Activated naive CD8-positive, alpha-beta T cell treated with anti-CD3 and anti-CD28 coated beads, Interleukin-2, amount 50 U/mL, for 24 hours (primary cell): ENCODE results near the gene ZNF384.
"Not testable (repeated sequence)": the region's sequence is repeated elsewhere in the genome, so short reads cannot be mapped to it uniquely, and the experiment has no call there.

ENCODE experiments used
- ATAC-seq: fragments of 150-1000 bp; cut with Tn5 transposase; one replicate; pipeline ENCODE4 v1.10.0; 2021
- DNase-seq: peaks from one replicate; pipeline ENCODE4 v3.0.0; 2021
- H3K27ac Mint-ChIP-seq: one replicate; pipeline ENCODE4 v1.8.0; 2021; ENCODE audit warnings: mild to moderate bottlenecking, mixed read lengths
- H3K27me3 Mint-ChIP-seq: one replicate; pipeline ENCODE4 v1.8.0; 2021; ENCODE audit warnings: mixed read lengths
- H3K36me3 Mint-ChIP-seq: one replicate; pipeline ENCODE4 v1.8.0; 2021; ENCODE audit warnings: low read depth, mixed read lengths
- H3K4me1 Mint-ChIP-seq: one replicate; pipeline ENCODE4 v1.8.0; 2021; ENCODE audit warnings: mixed read lengths
- H3K4me3 Mint-ChIP-seq: one replicate; pipeline ENCODE4 v1.8.0; 2021; ENCODE audit warnings: mild to moderate bottlenecking, moderate library complexity, mixed read lengths
- H3K9me3 Mint-ChIP-seq: one replicate; pipeline ENCODE4 v1.8.0; 2021; ENCODE audit warnings: mixed read lengths

ZNF384 gene

GRCh38 chr12:6688999-6689882 lies at the start of gene ZNF384:
TSS of gene ZNF384 (minus strand) at chr12:6689375. CDS start at chr12:6679520, 9,855 bp downstream.
- peak; percentile 93 for DNase-seq

DNA sequence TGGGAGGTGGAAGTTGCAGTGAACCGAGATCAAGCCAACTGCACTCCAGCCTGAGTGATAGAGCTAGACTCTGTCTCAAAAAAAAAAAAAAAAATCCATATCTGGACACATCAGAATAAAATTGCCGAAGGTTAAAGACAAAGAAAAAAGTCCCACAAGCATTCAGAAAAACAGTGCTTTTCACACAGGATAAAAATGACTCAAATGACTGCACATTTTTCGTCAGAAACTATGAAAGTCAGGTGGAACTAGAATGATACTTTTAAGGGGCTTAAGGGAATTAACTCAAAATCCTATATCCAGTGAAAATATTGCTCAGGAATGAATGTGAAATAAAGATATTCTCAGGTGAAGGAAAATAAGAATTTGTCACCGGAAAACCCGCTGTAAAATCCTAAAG lies 47.6 kb upstream of the ZNF384 start:
- no peak overlapping the region for H3K4me3 Mint-ChIP-seq
- H3K9me3 Mint-ChIP-seq: no peaks in the 10 kb centered on the region
- H3K36me3 Mint-ChIP-seq: peaks cover 3% of the 10 kb centered on the region
- no peak overlapping the region for H3K27ac Mint-ChIP-seq
- no peak for DNase-seq
- H3K27me3 Mint-ChIP-seq: no peaks in the 10 kb centered on the region
- peaks cover 4% of the 10 kb centered on the region for H3K4me1 Mint-ChIP-seq
- no peak for ATAC-seq

More at GRCh38 chr12:6688999-6689882, at the start of gene ZNF384:
- Mint-ChIP-seq H3K9me3 (no peaks in the 10 kb centered on the region), H3K36me3 (peaks cover 20% of the 10 kb centered on the region), H3K4me1 (peaks cover 63% of the 10 kb centered on the region), H3K4me3 (peak within 1 kb of the TSS; percentile 90), H3K27ac (peak within 1 kb of the TSS; percentile 87), H3K27me3 (no peaks in the 10 kb centered on the region)
- ATAC-seq: peak; percentile 90

GRCh38 chr12:6735448-6736191 lies 46.4 kb upstream of the ZNF384 start:
- ATAC-seq: peak; percentile 76
- Mint-ChIP-seq H3K36me3 (peaks cover 9% of the 10 kb centered on the region), H3K4me3 (no peak overlapping the region), H3K27ac (no peak overlapping the region), H3K27me3 (no peaks in the 10 kb centered on the region), H3K9me3 (no peaks in the 10 kb centered on the region), H3K4me1 (peaks cover 4% of the 10 kb centered on the region)
- DNase-seq: peak; percentile 36

- DNase-seq (no peak), ATAC-seq (no peak)
- peaks cover 4% of the 10 kb centered on the region for H3K4me1 Mint-ChIP-seq
- no peak overlapping the region for H3K27ac Mint-ChIP-seq
- H3K36me3 Mint-ChIP-seq: peaks cover 15% of the 10 kb centered on the region
- H3K27me3 Mint-ChIP-seq: no peaks in the 10 kb centered on the region
- H3K9me3 Mint-ChIP-seq: no peaks in the 10 kb centered on the region
- H3K4me3 Mint-ChIP-seq: no peak overlapping the region
Measured at GRCh38 chr12:6734506-6735387, 45.6 kb upstream of the ZNF384 start.

GRCh38 chr12:6730169-6730568 lies 41.0 kb upstream of the ZNF384 start:
- no peak overlapping the region for H3K4me3 Mint-ChIP-seq
- DNase-seq (no peak), ATAC-seq (no peak)
- H3K9me3 Mint-ChIP-seq: no peaks in the 10 kb centered on the region
- no peak overlapping the region for H3K27ac Mint-ChIP-seq
- H3K4me1 Mint-ChIP-seq: peaks cover 10% of the 10 kb centered on the region
- peaks cover 32% of the 10 kb centered on the region for H3K36me3 Mint-ChIP-seq
- H3K27me3 Mint-ChIP-seq: no peaks in the 10 kb centered on the region

- no peaks in the 10 kb centered on the region for H3K9me3 Mint-ChIP-seq
- DNase-seq: no peak
- no peak overlapping the region for H3K4me3 Mint-ChIP-seq
- H3K36me3 Mint-ChIP-seq: peaks cover 32% of the 10 kb centered on the region
- no peak for ATAC-seq
- H3K27me3 Mint-ChIP-seq: no peaks in the 10 kb centered on the region
- H3K4me1 Mint-ChIP-seq: peaks cover 17% of the 10 kb centered on the region
- H3K27ac Mint-ChIP-seq: no peak overlapping the region
Measured at GRCh38 chr12:6729186-6729585, 40.0 kb upstream of the ZNF384 start.

- DNase-seq (no peak), ATAC-seq (no peak)
- H3K27ac Mint-ChIP-seq: peak overlapping the region; percentile 61
- no peaks in the 10 kb centered on the region for H3K9me3 Mint-ChIP-seq
- peak overlapping the region; percentile 89 for H3K4me3 Mint-ChIP-seq
- no peaks in the 10 kb centered on the region for H3K27me3 Mint-ChIP-seq
- H3K4me1 Mint-ChIP-seq: peaks cover 30% of the 10 kb centered on the region
- peaks cover 23% of the 10 kb centered on the region for H3K36me3 Mint-ChIP-seq
Measured at GRCh38 chr12:6725350-6725749, 36.2 kb upstream of the ZNF384 start.

DNA sequence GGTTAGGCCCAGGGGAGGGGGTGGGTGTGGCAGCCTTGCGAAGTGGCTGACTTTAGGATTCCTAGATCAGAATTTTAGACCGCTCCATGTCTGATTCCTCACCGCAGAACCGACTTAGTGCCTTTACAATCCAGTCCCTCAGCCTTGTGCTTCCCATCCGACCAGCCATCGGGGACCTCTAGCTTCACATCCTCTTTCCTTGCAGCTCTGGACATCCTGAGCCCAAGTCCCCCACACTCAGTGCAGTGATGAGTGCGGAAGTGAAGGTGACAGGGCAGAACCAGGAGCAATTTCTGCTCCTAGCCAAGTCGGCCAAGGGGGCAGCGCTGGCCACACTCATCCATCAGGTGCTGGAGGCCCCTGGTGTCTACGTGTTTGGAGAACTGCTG lies 35.2 kb upstream of the ZNF384 start:
- ATAC-seq (peak; percentile 12), DNase-seq (peak; percentile 37)
- peak overlapping the region; percentile 89 for H3K4me3 Mint-ChIP-seq
- no peaks in the 10 kb centered on the region for H3K27me3 Mint-ChIP-seq
- H3K36me3 Mint-ChIP-seq: peaks cover 14% of the 10 kb centered on the region
- H3K27ac Mint-ChIP-seq: peak overlapping the region; percentile 92
- no peaks in the 10 kb centered on the region for H3K9me3 Mint-ChIP-seq
- peaks cover 30% of the 10 kb centered on the region for H3K4me1 Mint-ChIP-seq

DNA sequence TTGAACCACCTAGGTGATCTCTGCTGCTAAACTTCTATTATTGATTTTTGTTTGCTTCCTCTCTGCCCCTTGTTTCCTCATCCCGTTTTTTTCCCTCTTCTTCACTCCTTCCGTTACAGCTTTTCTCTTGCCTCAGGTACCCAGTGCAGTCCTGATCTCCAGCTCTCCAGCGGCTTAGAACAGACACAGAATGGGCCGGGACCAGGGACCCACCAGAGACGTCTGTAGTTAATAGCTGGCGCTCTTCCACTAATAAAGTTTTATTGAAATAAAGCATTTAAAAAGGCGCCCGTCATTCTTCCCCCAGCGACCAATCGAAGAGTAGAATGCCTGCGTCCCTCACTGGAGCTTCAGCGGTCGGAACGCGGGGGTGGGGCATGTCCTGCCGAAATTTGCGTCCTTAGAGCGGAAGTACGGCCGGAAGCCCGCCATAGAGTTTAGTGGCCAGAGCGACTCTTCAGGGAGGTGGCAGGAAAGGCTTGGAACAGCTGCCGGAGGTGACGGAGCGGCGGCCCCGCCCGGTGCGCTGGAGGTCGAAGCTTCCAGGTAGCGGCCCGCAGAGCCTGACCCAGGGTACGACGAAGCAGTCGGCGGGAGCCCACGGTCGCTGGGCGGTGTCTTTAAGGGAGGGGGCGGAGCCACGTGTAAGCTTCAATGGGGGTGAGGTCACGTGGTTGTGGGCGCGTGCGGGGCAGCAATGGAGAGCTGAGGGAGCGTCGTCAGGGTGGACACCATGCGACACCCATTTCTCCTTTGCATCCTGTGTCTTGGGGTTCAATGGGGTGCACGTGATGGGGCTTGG lies 34.6 kb upstream of the ZNF384 start, which contains the start of gene COPS7A:
Gene COPS7A, plus strand, starts transcription at position 440 of the 802 bp plus-strand sequence. CDS start 611 bp downstream, outside the sequence.
- Mint-ChIP-seq H3K9me3 (no peaks in the 10 kb centered on the region), H3K27me3 (no peaks in the 10 kb centered on the region), H3K4me3 (peak within 1 kb of the TSS; percentile 89), H3K4me1 (peaks cover 30% of the 10 kb centered on the region), H3K36me3 (peaks cover 13% of the 10 kb centered on the region), H3K27ac (peak within 1 kb of the TSS; percentile 92)
- DNase-seq (peak; percentile 98), ATAC-seq (peak; percentile 99)

DNA sequence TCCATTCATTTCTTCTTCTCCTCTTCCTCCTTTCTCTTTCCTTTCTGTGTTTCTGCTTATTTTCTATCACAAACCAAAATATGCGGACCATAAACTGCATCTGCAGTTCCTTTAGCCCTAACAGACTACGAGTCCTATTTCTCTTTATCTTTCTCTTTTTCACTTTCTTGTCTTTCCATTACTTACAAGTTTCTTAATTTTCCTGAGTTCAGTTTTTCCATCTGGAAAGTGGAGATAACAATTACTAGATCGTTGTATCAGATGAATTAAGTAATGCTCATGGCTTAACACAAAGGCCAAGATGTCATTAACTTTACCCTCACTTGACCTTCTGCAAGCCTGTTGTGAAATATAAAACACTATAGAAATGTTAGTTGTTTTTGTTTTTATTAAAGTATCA lies 33.7 kb upstream of the ZNF384 start:
- no peak for DNase-seq
- no peaks in the 10 kb centered on the region for H3K9me3 Mint-ChIP-seq
- peak overlapping the region; percentile 89 for H3K4me3 Mint-ChIP-seq
- peaks cover 13% of the 10 kb centered on the region for H3K36me3 Mint-ChIP-seq
- ATAC-seq: no peak
- H3K27ac Mint-ChIP-seq: no peak overlapping the region
- H3K27me3 Mint-ChIP-seq: no peaks in the 10 kb centered on the region
- H3K4me1 Mint-ChIP-seq: peaks cover 30% of the 10 kb centered on the region

DNA sequence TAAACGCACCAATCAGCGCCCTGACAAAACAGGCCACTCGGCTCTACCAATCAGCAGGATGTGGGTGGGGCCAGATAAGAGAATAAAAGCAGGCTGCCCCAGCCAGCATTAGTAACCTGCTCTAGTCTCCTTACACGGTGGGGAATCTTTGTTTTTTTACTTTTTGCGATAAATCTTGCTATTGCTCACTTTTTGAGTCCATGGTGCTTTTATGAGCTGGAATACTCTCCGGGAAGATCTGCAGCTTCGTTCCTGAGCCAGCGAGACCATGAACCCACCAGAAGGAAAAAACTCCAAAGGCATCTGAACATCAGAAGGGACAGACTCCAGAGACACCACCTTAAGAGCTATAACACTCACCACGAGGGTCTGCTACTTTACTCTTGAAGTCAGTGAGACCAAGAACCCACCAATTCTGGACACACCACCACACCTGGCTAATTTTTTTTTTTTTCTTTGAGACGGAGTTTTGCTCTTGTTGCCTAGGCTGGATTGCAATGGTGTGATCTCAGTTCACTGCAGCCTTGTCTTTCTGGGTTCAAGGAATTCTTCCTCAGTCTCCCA lies 27.8 kb upstream of the ZNF384 start:
- Mint-ChIP-seq H3K27ac (no peak overlapping the region), H3K9me3 (no peaks in the 10 kb centered on the region), H3K36me3 (no peaks in the 10 kb centered on the region), H3K27me3 (no peaks in the 10 kb centered on the region), H3K4me1 (no peaks in the 10 kb centered on the region), H3K4me3 (no peak overlapping the region)
- no peak for DNase-seq
- no peak for ATAC-seq

- ATAC-seq, DNase-seq, H3K27me3 Mint-ChIP-seq, H3K36me3 Mint-ChIP-seq, H3K4me3 Mint-ChIP-seq, H3K9me3 Mint-ChIP-seq, H3K27ac Mint-ChIP-seq, H3K4me1 Mint-ChIP-seq: not testable (repeated sequence)
Measured at GRCh38 chr12:6716031-6716873, 27.1 kb upstream of the ZNF384 start.
